HL-60 (cell line): ENCODE measurements around the gene CLSTN3.

Experiments used
- TF ChIP-seq, protein P1 (sequence below): IDR thresholded peaks from one replicate; pipeline ENCODE4 v1.5.1; 2011; ENCODE audit warnings: low read length, control low read depth, inconsistent platforms; ENCODE audit not compliant: insufficient read depth
- TF ChIP-seq, protein P2 (sequence below): IDR thresholded peaks from 2 replicates; pipeline ENCODE4 v1.6.1; 2012; ENCODE audit warnings: low read depth; ENCODE audit not compliant: insufficient replicate concordance

DNA sequence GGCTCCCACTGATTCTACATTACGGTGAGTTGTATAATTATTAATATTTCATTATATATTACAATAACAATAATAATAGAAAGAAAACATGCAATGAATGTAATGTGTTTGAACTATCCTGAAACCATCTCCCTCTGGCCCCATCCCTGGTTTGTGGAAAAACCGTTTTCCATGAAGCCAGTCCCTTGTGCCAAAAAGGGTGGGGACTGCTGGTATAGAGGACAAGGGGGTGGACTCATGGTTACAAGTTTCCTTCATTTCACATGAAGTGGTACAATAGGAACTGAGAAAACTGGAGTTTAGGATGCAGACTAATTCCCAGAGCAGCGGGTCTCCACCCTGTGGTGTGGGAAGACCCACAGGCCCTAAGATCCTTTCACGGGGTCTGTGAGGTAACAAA is 18.1 kb upstream of the CLSTN3 start:
- TF ChIP-seq, protein P1, sequence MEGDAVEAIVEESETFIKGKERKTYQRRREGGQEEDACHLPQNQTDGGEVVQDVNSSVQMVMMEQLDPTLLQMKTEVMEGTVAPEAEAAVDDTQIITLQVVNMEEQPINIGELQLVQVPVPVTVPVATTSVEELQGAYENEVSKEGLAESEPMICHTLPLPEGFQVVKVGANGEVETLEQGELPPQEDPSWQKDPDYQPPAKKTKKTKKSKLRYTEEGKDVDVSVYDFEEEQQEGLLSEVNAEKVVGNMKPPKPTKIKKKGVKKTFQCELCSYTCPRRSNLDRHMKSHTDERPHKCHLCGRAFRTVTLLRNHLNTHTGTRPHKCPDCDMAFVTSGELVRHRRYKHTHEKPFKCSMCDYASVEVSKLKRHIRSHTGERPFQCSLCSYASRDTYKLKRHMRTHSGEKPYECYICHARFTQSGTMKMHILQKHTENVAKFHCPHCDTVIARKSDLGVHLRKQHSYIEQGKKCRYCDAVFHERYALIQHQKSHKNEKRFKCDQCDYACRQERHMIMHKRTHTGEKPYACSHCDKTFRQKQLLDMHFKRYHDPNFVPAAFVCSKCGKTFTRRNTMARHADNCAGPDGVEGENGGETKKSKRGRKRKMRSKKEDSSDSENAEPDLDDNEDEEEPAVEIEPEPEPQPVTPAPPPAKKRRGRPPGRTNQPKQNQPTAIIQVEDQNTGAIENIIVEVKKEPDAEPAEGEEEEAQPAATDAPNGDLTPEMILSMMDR, result no peak
- TF ChIP-seq, protein P2, sequence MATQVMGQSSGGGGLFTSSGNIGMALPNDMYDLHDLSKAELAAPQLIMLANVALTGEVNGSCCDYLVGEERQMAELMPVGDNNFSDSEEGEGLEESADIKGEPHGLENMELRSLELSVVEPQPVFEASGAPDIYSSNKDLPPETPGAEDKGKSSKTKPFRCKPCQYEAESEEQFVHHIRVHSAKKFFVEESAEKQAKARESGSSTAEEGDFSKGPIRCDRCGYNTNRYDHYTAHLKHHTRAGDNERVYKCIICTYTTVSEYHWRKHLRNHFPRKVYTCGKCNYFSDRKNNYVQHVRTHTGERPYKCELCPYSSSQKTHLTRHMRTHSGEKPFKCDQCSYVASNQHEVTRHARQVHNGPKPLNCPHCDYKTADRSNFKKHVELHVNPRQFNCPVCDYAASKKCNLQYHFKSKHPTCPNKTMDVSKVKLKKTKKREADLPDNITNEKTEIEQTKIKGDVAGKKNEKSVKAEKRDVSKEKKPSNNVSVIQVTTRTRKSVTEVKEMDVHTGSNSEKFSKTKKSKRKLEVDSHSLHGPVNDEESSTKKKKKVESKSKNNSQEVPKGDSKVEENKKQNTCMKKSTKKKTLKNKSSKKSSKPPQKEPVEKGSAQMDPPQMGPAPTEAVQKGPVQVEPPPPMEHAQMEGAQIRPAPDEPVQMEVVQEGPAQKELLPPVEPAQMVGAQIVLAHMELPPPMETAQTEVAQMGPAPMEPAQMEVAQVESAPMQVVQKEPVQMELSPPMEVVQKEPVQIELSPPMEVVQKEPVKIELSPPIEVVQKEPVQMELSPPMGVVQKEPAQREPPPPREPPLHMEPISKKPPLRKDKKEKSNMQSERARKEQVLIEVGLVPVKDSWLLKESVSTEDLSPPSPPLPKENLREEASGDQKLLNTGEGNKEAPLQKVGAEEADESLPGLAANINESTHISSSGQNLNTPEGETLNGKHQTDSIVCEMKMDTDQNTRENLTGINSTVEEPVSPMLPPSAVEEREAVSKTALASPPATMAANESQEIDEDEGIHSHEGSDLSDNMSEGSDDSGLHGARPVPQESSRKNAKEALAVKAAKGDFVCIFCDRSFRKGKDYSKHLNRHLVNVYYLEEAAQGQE, result no peak
